ENCODE results near the gene MYO10.

- TF ChIP-seq, protein P1, sequence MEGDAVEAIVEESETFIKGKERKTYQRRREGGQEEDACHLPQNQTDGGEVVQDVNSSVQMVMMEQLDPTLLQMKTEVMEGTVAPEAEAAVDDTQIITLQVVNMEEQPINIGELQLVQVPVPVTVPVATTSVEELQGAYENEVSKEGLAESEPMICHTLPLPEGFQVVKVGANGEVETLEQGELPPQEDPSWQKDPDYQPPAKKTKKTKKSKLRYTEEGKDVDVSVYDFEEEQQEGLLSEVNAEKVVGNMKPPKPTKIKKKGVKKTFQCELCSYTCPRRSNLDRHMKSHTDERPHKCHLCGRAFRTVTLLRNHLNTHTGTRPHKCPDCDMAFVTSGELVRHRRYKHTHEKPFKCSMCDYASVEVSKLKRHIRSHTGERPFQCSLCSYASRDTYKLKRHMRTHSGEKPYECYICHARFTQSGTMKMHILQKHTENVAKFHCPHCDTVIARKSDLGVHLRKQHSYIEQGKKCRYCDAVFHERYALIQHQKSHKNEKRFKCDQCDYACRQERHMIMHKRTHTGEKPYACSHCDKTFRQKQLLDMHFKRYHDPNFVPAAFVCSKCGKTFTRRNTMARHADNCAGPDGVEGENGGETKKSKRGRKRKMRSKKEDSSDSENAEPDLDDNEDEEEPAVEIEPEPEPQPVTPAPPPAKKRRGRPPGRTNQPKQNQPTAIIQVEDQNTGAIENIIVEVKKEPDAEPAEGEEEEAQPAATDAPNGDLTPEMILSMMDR (IDR thresholded peaks at IDR 0.05) = no peak
- TF ChIP-seq EP300 (IDR thresholded peaks at IDR 0.05) (no peak), POLR2A (IDR thresholded peaks at IDR 0.05) (no peak), POLR2AphosphoS5 (IDR thresholded peaks at IDR 0.05) (no peak)
Measured at GRCh38 chr5:16791904-16792597, 144.0 kb downstream of the MYO10 start.
